Renal cortical epithelial cell (primary cell): ENCODE data around the gene CHKA. TPM values are rescaled to one million over a fixed set of nuclear protein-coding genes. Genes with fewer than 3 reads are reported as not detected.

Experiments
- DNase-seq: peaks from one replicate; pipeline ENCODE4 v3.0.0-alpha.2; 2011; ENCODE audit warnings: low read depth
- total RNA-seq: library from RNA; depleted of rRNA; stranded (reverse); fragments of >200 nt; gene quantifications from 2 replicates; pipeline ENCODE4 v1.2.3, GENCODE V29; 2014

Gene CHKA
- total RNA-seq, 1 donor from 2014 or later = 23.6 TPM

DNA sequence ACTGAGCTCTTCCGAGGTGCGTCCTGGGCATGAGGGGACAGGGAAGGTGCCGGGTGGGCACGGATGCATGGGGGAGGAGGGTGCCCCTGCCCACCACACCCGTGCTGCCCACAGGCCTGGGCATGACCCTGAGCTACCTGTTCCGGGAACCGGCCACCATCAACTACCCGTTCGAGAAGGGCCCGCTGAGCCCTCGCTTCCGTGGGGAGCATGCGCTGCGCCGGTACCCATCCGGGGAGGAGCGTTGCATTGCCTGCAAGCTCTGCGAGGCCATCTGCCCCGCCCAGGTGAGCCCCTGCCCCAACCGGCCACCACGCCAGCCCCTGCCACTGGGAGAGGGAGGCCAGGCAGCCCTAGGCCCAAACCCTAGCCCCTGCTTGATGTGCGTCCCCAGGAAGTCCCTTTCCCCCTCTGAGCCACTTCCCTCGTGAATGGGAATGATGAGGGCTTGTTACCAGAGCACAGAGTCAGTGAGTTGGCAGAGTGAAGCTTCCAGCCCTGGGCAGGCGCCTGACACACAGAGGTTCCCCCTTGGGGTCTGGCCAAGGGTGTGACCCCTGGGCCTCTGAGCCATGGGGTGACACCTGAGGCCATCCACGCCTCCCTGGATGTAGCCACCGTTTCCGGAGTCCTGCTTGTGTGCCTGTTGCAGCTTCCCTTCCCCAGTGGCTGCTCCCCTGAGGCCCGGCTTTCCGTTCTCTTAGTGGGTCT is 88.0 kb downstream of the CHKA start:
- no peak for DNase-seq

DNA sequence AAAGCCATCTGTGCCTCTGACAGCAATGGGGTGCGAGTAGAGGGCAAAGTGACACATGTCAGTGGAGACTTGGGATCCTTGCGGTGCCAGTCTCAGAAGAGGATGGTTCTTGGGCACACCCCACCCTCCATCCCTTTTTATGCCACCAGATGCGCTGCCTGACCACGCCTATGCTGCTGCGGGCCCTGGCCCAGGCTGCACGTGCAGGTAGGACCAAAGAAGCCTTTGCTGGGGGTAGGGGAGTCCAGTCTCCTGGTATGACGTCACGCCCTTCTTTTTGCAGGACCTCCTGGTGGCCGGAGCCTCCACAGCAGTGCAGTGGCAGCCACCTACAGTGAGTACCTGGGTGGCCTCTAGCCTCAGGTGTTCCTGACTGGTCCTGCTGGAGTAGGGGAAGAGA is 89.2 kb downstream of the CHKA start:
- no peak for DNase-seq

DNA sequence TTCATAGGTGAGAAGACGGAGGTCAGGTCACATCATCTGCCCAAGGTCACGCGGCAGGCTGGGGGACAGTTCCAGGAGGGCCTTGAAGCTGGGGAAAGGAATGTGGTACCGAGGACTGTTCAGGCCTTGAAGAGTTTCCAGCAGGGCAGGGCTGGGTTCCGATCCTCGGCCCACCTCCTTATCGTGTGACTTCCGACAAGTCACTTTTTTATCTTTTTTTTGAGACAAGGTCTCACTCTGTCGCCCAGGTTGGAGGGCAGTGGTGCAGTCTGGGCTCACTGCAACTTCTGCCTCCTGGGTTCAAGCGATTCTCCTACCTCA is 90.1 kb downstream of the CHKA start:
- no peak for DNase-seq

DNA sequence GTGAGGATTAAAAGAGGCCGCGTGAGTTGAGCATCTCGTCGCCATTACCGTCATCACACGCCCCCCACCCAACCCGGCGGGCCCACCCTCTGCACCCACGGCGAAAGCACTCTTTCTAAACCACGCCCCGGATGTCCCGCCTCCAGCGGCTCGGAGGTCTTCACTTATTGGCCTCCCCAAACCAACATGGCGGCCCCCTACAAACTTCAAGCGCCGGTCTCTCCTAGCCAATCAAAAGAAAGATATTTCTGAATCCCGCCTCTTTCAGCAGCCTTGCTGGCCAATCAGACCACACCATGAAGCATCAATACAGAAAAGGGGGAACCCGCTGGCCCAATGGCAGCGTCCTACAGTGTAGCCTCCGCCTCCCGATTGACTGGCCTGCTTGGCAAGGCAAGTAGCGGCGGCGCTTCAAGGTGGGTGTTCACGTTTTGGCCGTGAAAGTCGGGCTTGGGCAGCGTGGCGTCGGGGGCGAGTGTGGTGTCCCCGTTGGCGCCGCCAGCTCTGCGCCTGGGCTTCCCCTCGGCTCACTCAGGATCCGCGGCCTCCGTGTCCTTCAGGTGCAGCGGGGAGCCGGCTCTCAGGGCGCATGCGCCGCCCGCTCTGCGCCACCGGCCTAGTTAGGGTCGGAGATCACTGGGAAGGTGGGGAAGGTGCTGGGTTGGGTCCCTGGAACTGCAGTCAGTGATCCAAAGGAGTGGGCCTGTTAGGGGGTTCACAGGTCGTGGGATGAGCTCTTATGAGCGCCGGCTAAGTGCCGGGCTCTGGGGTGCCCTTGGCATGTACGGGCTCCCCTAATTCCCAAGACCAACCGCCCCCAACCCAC is 90.7 kb downstream of the CHKA start, which contains the start of gene NDUFS8:
TSS of gene NDUFS8 (plus strand) at position 364 of the 826 bp plus-strand sequence. CDS start 1,471 bp downstream, outside the sequence.
- DNase-seq = peak; percentile 98

DNA sequence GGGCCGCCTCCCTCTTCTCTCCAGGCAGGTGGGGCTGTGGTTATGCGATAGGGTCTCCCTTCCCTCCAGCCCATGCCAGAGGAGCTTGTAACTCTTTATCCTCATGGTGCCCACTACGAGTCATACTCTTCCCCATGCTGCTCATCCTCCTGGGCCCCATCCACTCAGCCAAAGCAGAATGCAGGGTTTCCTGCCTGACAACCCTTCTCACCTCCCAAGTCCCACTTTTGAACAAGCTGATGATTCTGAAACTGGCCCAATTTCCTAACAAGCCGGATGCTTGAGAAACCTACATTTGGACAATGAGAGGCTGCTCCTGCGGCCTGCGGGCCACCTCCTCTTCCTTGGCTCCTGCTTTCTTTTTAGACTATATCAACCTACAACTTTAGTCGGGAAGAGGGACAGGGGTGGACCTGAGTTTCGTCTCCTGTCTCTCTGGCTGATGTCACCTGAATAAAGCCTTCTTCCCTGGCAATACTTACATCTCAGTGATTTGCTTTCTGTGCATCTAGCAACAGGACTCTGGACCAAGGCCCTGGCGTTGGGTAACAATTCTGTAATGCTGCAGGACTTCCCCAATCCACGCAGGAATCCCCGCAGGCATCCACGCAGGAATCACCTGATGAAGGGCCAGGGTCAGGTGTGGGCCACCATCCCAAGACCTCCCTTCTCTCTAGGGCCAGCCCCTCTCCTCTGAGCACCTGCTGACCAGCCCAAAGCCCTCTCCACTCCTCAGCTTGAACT is 92.2 kb downstream of the CHKA start:
- DNase-seq = peak; percentile 69

DNA sequence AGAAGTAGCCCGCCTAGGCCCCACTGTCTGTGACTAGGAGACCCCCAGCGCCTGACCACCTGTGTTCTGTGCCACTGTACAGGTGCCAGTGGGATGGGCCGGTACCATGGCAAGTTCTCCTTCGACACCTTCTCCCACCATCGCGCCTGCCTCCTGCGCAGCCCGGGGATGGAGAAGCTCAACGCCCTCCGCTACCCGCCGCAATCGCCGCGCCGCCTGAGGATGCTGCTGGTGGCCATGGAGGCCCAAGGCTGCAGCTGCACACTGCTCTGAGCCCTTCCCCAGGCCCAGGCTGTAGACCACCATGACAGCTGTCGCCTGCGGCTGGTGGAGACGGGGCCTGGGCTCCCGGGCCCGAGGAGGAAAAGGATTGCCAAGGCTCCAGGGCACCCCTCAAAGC is 93.5 kb downstream of the CHKA start:
- no peak for DNase-seq

DNA sequence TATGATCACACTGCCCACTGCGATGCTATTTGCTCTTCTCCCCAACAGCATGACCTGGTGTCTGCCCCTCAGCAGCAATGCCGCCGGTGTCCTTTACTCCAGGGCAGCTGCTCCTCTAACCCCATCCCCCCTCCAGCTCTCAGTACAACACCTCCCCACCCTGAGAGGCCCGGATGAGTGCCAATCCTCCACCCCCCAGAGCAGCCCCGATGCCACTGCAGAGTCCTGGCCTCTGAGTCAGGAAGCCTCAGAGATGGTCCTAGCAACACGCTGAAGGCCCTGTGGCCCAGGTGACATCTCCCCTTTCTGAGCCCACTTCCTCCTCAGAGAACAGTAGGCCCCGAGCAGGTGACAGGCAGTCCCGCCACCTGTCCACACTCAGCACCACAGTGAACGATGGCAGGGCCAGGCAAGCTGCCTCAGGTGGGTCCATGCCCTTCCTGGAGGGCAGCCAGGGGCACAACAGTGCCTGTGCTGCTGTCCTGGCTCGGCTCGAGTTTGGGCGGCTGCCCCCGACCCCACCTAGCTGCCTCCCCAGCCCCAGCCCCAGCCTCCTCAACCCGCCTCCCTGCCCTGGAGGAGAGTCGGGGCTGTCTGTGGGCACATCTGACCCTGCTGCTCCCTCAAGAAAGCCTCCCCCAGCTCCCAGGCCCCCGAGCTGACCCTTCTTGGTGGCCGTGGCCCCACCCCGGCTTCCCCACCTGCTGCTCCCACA is 94.6 kb downstream of the CHKA start:
- DNase-seq = no peak

DNA sequence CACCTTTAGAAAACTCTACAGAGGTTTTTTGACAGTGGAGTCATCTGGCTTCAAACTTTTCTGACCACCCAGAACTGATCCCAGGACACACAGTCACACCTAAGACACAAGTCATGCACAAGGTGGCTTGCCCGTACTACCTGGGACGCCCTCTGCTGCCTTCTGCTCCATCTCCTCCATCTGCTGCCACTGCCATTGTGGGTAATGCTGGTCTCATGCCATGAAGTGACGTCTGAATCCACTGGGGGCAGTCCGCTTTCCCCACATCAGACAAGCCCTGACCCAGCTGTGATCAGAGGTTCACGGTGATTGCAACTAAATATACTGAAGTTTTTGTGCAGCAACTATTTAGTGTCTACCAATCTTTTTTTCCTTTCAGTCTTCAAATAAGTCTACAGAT is 96.1 kb downstream of the CHKA start:
- DNase-seq = no peak

DNA sequence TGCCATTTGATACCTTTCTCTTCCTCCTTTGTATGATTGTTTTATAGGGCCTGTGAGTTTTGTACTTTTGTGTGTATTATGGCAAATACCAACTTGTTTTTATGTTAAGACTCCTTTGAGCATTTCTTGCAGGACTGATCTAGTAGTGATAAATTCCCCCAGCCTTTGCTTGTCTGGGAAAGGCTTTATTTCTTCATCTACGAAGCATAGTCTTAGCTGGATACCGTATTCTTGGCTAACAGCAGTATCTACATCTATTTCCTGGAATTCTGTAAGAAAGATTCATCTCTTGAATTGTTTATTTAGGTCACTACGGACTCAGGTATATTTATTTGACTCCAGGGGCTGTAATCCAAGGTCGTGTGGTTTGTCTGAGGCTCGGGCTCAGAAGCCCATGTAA is 96.7 kb downstream of the CHKA start:
- no peak for DNase-seq

DNA sequence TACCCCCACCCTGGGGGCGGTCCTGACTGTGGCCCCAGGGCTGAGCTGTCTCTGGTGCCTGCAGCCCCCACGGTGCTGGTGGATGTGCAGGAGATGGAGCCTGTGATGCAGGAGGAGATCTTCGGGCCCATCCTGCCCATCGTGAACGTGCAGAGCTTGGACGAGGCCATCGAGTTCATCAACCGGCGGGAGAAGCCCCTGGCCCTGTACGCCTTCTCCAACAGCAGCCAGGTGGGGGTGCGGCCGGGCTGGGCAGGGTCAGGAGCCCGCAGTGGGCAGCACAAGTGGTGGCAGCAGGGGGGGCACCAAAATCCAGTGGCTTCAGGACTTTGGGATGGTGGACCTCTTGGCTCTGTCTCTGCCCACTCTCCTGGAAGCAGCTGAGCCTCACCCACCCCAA is 98.7 kb downstream of the CHKA start:
- DNase-seq = no peak

DNA sequence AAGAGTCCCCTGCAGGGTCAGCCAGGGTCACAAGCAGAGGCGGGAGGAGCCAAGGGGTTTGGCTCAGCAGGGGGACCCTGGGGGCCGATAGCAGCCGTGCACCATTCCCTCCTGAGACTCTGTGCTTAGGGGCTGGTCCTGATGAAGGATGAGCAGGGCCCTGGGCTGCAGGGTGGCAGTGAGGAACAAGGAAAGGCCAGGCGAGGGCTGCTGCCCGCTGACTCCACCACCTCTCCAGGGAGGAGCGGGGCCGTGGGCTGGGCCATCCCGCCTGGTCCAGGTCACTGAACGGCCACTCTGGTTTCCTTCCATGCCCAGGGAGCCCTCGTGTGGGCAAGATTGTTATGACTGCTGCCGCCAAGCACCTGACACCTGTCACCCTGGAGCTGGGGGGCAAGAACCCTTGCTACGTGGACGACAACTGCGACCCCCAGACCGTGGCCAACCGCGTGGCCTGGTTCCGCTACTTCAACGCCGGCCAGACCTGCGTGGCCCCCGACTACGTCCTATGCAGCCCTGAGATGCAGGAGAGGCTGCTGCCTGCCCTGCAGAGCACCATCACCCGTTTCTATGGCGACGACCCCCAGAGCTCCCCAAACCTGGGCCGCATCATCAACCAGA is 99.9 kb downstream of the CHKA start:
- peak; percentile 42 for DNase-seq

DNA sequence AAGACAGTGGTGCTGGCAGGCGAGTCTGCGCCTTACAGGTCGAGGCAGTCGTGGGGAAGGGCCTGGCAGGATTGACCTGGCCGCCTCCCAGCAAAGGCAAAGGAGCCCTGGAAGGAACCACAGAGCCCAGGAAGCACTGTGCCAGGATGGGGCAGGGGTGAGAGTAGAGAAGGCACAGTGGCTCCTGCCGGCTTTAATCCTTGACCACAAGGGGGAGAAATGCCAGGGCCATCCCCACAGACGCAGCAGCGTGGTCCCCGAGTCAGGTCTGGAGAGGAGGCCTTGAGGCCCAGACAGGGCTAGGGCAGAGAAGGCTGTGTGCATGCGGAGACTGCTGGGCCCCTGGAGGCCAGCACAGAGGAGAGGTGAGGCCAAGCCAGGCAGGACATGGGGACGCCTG is 100.6 kb downstream of the CHKA start:
- no peak for DNase-seq

DNA sequence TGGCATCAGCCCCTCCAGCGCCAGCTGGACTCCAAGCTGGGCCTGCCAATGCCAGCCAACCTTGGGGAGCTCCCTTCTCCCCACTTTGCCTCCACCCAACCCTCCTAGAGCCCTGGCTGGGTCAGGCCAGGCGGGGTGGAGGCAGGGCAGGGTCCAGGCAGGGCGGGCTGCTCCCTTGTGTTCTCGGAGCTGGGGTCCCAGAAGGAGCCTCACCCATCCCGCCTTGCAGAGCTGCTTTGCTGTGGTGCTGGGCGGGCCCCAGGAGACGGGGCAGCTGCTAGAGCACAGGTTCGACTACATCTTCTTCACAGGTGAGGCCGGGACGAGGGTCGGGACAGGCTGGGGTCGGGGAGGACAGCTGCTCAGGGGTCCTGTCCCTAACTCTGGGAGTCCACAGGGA is 101.7 kb downstream of the CHKA start:
- no peak for DNase-seq

DNA sequence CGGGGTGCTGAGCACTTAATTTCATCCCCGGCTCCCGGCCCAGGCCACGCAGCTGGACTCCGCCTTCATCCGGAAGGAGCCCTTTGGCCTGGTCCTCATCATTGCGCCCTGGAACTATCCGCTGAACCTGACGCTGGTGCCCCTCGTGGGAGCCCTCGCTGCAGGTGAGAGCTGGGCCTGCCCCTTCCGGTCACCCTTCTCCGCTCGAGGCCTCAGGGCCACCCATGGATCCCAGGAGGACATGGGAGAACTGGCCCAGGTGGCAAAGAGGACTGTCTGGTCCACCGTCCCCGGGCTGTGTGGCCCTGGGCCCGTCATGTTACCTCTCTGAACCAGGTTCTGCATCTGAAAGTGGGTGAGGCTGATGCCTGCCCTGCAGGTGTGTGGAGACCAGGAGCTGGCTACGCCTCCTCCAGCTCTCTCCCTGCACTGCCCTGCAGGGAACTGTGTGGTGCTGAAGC is 102.4 kb downstream of the CHKA start:
- DNase-seq = no peak

DNA sequence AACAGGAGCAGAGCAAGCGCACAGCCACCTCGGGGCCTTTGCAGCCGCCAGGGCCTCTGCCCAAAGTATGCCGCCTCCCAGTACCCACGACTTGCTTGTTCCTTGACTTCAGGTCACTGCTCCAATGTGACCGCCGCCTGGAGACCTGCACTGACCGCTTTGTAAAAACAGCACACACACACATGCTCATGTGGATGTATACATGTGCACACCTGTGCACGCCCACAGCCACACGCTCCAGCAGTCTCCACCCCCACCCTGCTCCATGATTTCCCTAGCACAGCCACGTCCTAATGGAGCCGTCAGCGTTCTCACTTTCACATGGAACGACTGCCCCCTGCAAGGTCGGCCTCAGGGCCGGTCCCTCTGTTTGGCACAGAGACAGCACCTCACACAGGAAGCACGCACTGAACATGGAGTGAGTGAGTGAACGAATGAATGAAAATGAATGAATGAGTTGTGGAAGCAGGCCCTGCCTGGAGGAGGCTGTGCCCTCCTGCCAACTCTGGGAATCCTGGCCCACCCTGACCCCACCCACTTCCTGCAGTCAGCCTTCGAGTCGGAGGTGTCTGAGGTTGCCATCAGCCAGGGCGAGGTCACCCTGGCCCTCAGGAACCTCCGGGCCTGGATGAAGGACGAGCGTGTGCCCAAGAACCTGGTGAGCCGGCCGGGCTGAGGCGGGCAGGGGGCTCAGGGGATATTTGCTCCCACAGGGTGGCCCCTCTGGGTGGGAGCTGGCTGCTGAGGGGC is 103.0 kb downstream of the CHKA start:
- DNase-seq = no peak

DNA sequence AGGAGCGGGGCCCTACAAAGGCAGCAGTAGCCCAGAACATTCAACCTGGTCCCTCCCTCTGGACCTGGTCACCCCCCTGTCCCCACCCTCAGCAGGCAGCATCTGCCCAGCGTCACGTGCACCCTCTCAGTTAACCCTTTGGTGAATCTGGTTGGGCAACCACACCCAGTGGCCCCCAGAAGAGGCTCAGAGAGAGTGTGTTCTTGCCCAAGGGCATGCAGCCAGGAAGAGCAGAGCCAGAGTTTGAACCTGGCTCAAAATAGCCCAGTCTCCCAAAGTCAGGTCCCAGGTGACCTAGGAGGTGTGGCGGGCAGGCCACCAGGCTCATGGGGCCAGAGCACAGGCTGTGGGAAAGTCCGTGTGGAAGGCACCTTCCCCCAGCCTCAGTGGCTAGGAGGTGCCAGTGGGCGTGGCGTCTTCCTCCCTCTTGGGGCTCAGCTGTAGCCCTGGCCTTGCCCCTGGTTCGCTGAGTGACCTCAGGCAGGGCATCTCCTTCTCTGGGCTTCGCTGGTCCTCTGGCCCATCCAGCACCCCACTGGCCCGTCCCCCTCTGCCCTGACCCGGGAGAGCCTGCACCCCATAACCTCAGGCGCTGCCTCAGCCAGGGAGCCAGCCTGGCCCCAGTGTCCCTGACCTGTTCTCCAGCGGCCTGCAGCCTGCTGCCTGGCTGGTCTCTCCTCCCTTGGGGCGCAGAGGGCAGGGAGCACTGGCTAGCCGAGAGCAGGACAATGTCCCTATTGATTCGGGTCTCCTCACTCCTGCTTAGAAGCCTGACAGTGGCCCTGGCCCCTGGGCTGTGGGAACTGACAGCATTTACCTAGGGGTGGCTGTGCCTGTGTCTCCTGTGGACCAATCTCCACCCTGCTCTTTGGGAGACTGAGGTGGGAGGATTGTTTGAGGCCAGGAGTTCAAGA is 104.0 kb downstream of the CHKA start:
- DNase-seq = no peak

DNA sequence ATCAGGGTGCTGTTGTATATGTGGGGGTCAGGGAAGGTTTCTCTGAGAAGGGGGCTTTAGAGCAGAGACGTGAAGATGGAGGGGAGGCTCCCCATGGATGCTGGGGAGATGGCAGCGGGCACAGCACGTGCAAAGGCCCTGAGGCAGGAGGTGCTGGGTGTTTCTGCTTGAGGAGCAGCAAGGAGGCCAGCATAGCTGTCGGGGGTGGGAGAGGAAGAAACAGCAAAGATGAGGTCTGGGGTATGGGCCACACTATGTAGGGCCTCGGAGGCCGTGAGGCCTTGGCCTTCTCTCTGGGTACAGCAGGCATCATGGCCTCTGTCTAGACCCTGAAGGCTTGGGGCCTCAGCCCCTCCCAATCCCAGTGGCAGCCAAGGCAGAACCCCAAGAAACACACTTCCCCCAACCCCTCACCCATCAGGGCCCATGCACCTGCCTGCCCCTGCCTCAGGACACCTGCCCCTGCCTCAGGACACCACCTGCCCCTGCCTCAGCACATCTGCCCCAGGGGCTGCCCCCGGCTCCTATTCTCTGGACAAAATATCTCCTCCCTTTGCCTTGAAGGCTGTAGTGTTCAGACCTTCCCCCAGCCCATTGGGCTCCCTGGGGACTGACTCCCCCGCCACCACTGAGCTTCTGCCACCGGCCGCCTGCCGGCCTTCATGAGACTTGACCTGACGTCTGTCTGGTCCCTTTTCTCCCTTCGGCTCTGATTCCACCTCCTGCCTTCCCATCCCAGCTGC is 104.9 kb downstream of the CHKA start:
- no peak for DNase-seq

DNA sequence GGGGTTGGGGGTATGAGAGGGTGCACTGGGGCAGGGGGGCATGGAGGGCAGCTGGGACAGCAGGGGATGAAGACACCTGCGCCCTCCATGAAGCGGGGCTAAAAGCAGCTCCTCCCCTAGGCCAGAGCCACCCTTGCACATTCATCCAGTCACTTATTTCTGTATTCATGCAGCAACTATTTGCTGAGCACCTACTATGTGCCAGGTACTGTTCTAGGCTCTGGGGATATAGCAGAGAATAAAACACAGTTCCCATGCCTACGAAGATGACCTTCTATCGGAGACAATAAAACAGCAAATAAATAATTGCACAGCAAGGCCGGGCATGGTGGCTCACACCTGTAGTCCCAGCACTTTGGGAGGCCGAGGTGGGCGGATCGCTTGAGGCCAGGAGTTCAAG is 105.7 kb downstream of the CHKA start:
- DNase-seq = no peak

DNA sequence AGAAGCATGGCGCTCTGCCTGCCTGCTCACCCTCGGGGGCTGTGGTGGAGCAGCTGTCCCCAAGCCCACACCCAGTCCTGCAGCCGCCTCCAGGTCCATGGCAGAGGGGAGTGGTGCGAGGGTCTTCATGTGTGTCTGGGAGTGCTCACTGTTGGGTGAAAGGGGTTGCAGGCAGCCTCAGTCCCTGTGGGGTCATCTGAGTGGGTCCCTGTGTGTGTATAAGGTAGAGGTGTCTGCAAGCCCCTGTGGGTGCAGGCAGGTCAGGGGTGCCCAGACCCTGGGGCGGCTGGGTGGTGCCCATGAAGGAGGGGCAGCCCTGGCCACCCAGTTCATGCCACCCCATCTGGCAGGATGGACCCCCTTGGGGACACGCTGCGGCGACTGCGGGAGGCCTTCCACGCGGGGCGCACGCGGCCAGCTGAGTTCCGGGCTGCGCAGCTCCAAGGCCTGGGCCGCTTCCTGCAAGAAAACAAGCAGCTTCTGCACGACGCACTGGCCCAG is 106.2 kb downstream of the CHKA start:
- no peak for DNase-seq
